Measurements from ENCODE around the gene ASS1.

ASS1 gene

DNA sequence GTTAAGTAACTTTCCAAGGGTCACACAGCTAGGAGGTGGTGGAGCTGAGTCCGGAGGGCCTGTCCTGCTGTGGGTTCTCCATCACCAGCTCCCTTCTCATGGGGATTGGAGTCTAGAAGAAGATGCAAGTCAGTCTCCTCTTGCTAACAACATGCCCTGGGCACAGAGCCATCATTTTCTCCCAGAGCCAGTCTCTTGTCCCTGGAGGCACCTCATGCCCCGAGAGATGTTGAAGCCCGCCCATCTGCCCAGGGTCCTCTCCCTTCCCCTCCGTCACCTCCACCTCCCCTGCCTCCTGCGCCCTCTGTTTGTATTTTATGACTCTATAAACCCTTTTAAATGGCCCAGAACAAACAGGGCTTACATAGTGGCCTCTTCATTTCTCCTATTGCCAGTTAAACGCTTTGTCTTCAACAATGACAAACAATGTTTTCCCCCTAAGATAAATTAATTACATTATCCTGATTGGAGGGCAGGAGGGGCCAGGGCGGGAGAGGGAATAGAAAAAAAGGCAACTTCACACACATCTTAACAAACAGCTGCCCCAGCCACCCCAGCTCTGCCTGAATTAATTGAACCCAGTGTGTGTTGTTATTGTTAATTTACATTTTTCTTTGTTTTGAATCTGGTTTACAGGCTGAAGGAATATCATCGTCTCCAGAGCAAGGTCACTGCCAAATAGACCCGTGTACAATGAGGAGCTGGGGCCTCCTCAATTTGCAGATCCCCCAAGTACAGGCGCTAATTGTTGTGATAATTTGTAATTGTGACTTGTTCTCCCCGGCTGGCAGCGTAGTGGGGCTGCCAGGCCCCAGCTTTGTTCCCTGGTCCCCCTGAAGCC lies 55.8 kb downstream of the ASS1 start:
- DNase-seq, result no peak

DNA sequence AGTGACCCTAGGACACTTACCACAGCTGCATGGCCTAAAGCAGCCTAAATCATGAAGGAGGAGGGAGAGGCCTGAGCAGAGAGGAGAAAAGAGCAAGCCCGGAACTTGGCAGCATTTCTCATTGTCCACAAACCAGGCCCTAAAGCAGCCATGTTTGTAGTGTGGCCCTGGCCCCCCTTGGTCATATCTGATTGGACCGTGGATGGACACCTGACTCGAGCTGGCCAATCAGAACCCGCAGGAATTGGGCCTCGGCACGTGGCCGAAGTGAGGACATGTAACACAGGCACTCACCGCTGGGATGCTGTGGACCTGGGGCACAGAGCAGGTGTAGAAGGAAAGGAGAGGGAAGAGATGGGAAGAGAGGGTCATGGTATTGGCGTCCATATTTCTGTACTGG lies 56.9 kb downstream of the ASS1 start:
- no peak for DNase-seq

DNA sequence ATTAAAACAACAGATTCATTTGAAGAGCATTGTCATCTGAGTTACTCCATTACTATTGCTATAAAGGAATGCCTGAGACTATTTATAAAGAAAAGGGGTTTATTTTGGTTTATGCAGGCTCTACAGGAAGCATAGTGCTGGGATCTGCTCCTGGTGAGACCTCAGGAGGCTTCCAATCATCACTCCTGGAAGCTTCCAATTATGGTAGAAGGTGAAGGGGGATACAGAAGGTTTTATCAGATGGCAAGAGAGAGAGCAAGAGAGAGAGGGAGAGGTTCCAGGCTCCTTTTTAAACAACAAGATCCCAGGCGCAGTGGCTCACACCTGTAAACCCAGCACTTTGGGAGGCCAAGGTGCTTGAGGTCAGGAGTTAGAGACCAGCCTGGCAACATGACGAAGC lies 63.5 kb downstream of the ASS1 start:
- DNase-seq, result no peak

DNA sequence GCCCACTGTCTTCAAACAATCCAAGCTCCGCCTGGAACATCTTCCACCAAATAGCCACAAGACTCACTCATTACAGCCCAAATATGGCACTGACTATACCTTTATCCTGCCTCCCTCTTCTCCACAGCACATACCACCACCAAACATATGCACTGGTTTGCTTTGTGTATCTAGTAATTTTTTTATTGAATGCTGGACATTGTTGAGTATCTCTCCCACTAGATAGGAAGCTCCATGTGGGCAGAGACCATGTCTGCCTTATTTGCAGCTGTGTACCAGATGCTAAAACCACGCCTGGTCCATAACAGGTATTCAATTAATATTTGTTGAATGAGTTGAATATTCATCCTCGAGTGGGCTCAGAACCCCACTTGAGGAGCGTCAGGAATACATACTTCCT lies 67.4 kb downstream of the ASS1 start:
- DNase-seq, result no peak

DNA sequence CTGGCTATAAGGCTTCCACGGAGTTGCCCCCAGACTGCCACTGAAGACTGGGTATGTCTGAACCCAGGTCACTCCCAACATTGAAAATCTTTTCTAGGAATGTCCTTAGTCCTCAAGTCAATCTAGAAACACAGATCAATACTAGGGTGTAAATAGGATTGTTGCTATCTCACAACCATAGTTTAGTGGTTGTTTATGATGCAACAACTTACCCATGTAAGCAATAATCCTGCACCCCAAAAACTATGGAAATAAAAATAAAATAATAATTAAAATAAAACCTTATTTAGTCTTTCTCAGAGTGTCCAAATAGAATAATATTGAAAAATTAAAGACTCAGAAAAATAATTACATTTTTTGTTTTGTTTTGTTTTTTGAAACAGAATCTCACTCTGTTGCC lies 68.3 kb downstream of the ASS1 start:
- no peak for DNase-seq

DNA sequence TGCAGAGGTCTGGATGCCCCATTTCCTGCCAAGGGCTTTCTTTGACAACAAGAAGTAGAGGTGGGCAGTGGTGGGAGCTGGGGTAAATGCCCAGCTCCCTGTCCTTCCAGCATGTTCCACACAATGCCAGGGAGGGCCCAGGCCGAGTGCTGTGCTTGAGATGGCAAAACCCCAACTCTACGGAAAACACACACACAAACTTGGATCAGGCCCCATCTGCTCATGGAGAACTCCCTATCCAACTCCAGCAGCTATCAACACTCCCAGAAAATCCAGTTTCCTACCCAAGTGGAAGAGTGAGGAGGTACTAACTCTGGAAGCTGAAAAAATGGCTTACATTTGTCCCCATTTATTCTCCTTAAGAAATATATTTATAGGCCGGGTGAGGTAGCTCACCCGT lies 73.5 kb downstream of the ASS1 start:
- no peak for DNase-seq

DNA sequence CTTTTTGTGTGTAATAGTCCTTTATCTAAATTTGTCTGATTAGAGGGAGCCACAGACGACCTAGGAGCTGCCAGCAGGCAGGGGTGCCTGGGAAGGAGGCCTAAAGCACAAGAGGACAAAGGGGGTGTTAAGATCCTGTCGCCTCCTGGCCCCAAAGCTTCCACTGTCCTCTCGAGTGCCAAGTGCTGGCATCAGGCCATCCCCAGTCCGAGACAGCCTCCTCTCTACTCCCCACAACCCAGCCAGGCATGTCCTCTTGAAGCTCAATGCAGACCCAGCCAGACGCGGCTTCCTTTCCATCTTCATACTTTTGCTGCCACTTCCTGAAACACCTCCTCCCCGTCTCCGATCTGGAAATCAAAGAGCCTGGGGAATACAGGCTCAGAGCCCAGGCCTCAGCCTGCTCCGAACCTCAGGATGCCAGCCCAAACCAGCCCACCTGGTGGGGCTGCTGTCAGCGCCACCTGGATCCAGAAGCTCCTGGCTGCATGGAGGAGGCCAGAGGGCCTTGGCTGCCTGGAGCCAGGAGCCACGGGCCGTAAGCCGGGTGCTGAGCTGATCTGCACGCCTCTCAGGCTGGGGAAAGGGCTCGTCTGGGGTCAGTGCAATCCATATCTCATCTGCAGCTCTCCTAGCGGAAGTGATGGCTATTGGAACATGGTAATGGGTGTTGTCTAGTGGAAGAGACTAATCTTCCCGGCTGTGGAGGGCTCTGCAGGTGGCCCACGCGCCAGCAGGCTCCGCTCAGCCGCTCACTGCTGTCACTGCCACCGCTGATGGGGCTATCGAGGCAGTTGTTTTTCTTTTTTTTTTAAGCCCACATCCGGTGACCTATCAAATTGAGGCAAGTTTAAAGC lies 74.4 kb downstream of the ASS1 start:
- DNase-seq, result no peak

DNA sequence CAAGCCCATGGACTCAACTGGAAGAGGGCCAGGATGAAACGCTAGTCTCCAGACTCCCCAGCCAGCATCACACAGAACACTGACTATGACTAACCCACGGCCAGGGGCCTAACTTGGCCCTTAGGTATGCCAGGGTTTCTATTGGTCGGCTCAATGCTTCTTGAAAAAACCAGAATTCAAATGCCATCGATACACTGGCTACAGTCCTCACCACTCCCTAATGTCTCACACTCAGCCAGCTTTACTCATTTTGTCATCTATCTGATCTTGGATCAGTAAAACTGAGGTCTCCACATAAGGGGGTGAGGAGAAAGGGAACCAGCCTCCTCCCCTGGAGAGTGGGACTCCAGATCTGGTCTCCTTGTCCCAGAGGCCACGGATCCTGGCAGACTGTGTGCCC lies 75.2 kb downstream of the ASS1 start:
- no peak for DNase-seq

DNA sequence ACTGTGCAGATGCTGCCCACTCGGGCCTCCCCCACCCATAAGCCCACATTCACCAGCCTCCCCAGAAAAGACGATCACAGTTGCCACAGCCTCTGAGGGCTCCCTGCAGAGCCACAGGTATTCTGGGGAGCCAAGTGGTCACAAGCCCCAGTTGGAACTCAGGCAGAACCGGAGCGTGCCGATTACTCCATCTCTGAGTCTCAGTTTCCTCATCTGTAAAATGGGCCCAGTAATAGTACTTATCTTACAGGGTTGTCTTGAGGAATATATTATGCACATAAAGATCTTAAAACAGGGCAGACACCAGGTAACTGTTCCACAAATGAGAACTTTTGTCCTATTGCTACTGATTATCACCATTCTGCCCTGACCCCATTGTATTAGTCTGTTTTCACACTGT lies 77.0 kb downstream of the ASS1 start:
- no peak for DNase-seq

DNA sequence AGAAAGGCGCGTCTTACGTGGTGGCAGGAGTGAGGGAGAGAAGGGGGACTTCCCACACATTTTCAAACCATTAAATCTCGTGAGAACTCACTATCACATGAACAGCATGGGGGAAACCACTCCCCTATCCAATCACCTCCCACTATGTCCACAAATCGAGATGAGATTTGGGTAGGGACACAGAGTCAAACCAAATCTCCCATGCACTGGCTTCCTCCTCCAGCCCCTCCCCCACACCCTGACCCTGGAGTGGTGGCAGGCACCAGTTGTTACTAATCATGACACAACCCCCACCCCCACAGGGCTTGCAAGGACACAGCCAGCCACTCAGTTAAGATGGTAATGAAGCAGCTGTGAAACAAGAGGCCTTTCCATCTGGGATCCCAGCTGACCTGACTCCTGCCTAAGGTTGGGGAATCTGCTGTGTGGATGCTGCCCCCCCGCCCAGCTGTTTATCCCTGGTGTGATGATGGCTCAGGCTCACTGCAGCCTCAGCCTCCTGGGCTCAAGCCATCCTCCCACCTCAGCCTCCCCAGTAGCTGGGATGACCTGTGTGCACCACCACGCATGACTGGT lies 77.6 kb downstream of the ASS1 start:
- DNase-seq, result no peak

DNA sequence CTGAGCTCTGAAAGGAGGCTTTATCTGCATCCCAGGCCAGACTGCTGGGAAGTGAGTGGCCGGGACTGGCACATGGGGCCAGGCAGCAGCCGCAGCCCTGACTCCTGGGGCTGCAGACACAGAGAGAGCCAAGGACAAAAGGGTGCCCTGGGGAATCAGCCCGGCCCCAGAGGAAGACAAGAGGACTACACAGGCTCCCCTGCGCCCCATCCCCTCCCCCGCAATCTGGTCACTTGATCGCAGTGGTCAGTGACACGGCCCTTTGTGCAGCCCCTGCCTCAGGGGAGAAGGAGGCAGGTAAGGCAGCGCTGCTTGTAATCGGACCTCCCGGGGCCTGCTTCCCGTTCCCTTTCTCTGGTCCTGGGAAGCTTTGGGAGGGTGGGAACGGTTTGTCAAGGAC lies 79.2 kb downstream of the ASS1 start:
- DNase-seq, result no peak

DNA sequence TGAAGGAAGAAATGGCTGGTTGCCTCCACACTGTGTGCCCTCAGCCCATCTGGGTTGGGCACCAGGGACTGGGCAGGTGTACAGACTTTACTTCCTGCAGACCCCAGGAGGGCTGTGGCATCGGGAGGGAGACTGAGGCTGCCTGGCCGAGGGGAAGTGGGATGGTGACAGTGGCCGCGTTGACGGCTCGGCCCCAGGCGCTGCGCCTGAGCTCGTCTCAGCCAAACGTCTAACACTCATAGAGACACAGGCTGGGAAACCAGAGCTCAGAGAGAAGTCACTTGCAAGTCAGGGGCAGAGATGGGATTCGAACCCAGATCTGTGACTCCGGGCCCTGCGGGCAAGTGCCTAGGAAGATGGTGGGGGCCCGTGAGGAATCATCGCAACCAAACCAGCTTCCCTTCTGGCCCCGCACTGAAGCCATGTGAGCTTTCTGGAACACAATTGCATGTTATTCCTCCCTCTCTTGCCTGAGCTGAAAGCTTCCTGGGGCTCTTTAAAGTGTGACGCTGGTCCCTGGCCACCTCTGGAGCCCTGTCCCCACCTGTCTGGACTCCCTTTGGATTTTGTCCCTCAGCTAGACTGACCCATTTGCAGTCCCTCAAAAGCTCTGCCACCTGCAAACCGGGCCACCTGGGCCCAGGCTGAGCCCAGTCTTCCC lies 81.6 kb downstream of the ASS1 start:
- DNase-seq, result no peak

DNA sequence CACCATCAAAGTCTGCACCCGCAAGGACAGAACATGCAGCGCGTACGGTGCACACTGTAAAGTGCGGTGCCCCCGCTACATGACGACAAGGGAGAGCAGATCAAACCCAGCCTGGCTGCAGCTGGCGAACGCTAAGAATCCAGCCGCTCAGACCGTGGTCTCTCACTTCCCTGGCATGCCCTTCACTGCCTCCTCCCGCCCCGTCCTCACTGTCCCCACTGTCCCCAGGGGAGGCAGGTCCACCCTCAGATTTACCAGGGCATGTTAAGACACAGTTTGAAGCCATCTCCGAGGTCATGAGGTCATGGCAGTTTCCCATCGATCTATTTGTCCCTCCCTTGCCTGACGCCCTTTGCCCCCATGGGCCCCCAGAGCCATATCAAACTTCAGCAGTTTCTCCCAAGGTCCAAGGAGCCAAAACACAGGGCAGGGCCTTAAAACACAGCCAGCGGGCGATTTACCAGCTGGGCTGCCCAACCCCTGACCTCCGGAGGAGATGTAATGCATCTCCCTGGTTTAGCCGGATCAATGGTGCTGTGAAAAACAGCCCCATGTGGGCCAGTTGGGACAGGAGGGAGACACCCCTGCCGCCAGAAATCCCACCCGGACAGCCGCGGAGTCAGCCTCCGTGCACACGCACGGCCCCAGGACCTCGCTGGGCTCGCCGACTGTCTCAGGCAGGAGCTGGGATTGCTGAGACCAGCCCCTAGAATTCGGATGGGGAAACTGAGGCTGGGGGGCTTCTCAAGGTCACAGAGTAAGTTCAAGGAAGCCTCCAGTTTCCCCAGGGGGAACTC lies 82.3 kb downstream of the ASS1 start:
- no peak for DNase-seq

DNA sequence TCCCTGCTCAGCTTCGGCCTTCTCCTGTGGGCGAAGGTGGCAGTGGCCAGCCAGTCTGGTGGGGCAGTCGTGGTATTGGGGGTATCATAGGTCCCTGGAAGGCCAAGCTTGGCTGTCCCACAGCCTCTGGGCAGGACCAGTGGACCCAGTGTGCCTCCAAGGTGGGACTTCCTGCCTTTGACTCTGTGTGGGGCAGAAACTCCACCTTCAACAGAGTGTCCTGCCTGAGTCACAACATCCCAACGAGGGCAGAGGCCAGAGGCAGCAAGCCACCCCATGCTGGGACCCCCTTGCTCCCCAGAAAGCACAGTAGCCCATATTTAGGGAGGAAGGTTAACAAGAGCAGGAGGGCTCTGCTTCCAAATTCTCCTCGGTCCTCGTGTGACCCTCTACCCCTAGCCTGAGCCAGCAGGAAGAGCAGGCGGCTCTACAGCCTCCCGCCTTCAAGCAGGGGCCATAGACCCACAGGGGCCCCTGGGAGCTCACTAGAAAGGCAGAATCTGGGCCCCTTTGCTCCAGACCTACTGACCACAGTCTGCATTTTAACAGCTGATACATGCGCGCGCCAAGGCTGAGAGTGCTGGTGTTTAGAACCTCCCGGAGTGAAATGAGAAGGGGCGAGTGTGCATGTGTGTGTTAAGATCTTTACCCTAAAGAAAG lies 83.0 kb downstream of the ASS1 start:
- no peak for DNase-seq

DNA sequence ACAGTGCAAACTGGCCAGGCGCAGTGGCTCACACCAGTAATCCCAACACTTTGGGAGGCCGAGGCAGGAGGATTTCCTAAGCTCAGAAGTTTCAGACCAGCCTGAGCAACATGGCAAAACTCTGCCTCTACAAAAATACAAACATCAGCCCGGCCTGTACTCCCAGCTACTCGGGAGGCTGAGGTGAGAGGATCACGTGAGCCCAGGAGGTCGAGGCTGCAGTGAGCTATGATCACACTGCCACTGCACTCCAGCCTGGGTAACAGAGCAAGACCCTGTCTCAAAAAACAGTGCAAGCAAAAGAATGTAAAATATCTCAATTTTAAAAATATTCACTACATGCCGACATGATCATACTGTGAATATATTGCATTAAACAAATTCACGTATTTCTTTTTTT lies 83.9 kb downstream of the ASS1 start:
- no peak for DNase-seq

DNA sequence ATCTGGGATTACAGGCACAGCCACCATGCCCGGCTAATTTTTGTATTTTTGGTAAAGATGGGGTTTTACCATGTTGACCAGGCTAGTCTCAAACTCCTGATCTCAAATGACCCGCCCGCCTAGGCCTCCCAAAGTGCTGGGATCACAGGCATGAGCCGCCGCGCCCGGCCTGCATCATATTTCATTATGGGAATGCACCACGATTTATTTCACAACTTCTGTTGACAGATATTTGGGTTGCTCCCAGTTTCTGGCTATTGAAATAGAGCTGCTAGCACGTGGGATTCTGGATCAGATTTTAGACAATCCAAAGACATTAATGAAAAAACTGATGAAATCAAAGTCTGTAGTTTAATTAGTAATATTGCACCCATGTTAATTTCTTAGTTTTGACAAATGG lies 86.2 kb downstream of the ASS1 start:
- no peak for DNase-seq

DNA sequence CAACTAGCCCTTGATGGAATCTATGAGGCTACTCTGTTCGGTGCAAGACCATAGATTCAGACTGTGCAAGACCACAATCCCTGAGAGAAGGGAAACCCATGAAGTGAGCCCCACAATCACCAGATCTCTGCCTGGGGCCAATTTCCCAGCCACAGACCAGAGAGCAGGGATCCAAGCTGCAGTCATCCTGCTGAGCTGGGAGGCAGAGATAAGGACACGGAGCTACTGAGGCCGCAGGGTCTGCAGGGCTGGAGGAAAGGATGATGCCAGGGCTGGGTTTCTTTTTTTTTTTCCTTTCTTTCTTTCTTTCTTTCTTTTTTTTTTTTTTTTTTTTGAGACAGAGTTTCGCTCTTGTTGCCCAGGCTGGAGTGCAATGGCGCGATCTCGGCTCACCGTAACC lies 86.9 kb downstream of the ASS1 start:
- DNase-seq, result no peak

DNA sequence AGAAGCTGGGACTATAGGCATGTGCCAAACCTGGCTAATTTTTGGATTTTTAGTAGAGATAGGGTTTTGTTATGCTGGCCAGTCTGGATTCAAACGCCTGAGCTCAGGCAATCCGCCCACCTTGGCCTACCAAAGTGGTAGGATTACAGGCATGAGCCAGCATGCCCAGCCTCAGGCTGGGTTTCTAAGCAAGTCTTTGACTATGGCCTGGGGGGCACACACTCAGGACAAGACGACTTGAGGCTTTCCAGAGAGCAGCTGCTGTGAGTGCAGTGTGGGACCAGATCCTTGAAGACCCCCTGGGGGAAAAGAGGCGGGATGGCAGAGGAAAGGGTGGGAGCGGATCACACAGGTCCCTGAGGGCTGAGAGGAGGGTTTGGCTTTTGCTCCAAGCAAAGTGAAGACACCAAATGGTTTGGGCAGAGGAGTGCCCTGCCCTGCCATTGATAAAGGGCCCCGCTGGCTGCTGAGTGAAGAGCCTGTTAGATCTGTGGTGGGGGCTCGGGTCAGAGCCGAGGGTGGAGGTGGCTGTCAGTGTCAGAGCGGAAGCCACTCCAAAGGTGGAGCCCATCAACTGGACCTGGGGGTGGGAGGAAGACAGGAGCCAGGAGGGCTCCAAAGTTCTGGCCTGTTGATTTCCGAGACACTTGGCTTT lies 87.8 kb downstream of the ASS1 start:
- DNase-seq, result no peak

DNA sequence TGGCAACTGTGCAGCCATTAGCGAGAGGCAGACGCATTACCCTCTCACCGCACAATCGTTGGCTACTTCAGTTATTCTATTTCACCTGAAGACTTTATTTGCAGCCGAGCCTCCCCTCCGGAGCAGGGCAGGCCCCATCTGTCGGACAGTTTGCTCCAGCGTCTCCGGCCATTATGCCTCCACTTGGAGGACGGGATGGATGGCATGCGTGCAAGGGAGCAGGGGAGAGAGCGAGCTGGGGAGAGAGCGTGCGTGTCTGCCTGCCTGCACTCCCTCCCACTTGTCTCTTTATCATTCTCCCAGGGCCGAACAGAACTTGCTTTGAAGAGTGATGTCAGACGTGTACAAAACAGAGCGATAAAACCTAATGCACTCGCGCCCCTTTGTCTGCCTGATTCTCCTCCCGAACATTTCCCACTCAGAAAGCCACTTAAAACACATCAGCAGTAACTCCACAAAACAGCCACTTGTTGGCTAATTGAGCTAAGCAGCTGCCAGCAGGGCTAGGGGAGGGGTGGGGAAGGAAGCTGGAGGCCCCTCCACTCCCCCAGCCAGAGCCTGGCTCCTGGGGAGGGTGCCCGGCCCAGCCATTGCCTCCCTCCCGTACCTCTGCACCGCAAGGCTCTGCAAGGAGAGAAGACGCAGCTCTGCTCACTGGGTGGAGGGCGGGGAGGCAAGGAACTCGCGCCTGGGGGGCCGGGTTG lies 91.2 kb downstream of the ASS1 start:
- DNase-seq, result no peak

DNA sequence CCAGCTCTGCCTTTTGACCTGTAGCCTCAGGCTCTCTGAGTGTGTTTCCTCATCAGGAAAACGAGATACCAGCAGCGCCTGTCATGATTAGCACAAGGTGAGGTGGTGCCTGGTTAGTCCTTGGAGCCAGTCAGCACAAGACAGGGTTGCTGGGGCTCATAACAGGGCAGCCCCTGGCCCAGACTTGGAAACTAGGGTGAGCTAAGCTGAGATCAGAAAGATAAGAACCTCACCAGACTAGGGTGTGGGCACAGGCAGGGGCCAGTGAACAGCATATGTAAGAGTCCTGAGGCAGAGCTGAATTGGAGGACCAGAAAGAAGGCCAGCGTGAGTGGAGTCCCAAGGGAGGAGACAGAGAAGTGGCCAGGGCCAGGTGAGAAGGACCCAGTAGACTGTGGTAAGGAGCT lies 91.9 kb downstream of the ASS1 start:
- DNase-seq, result no peak

Measured in stimulated activated CD4-positive, alpha-beta T cell treated with anti-CD3 and anti-CD28 coated beads, Interleukin-4, amount 100 ng/mL, for 24 hours (primary cell).